SK-N-MC (cell line): ENCODE data around the gene WHAMM.

ENCODE experiments used
- EZH2 ChIP-seq: fragments of 200-600 bp; sonication (generic); IDR thresholded peaks from one replicate; pipeline ENCODE4 v1.6.1; 2017; ENCODE audit warnings: antibody characterized with exemption
- POLR2AphosphoS5 ChIP-seq: IDR thresholded peaks from 2 replicates; pipeline ENCODE4 v1.6.1; 2012; ENCODE audit warnings: mild to moderate bottlenecking, low read depth, low read length, borderline replicate concordance

- TF ChIP-seq EZH2 (no peak), POLR2AphosphoS5 (no peak)
These were observed 18.6 kb downstream of the WHAMM start for GRCh38 chr15:82828075-82828474.
